ENCODE measurements around the gene RAB40B.

- TF ChIP-seq CTCF (IDR thresholded peaks at IDR 0.05): no peak
- TF ChIP-seq POLR2AphosphoS5 (IDR thresholded peaks at IDR 0.05): no peak
- TF ChIP-seq POLR2A (IDR thresholded peaks at IDR 0.05): no peak
- no peak for TF ChIP-seq EP300 (IDR thresholded peaks at IDR 0.05)
These were observed 24.8 kb upstream of the RAB40B start for GRCh38 chr17:82723169-82723807.
